Activated CD4-positive, alpha-beta T cell treated with anti-CD3 and anti-CD28 coated beads for 1 hour (primary cell): ENCODE results near the gene MAP4K1.
"Not testable (repeated sequence)": the region's sequence is repeated elsewhere in the genome, so short reads cannot be mapped to it uniquely, and the experiment has no call there.

Source experiments
- DNase-seq: peaks from one replicate; pipeline ENCODE4 v3.0.0-alpha.2; 2020

MAP4K1 gene

GRCh38 chr19:38650911-38651584 lies 33.3 kb upstream of the MAP4K1 start:
- DNase-seq: no peak

- no peak for DNase-seq
Measured at GRCh38 chr19:38650172-38650775, 32.5 kb upstream of the MAP4K1 start.

GRCh38 chr19:38649305-38650171 lies 31.8 kb upstream of the MAP4K1 start:
- DNase-seq: no peak

GRCh38 chr19:38648769-38649304 lies 31.1 kb upstream of the MAP4K1 start:
- DNase-seq: no peak

- no peak for DNase-seq
Measured at GRCh38 chr19:38647966-38648768, 30.4 kb upstream of the MAP4K1 start.

- peak; percentile 100 for DNase-seq
Measured at GRCh38 chr19:38647368-38647965, 29.7 kb upstream of the MAP4K1 start, which contains the start of gene ACTN4. Gene ACTN4, plus strand, starts transcription at chr19:38647649. Its CDS starts 97 bp downstream, at chr19:38647746.

GRCh38 chr19:38644719-38645118 lies 27.0 kb upstream of the MAP4K1 start:
- no peak for DNase-seq

GRCh38 chr19:38642176-38642575 lies 24.4 kb upstream of the MAP4K1 start:
- no peak for DNase-seq

GRCh38 chr19:38640368-38640767 lies 22.6 kb upstream of the MAP4K1 start:
- no peak for DNase-seq

- no peak for DNase-seq
Measured at GRCh38 chr19:38639679-38640078, 21.9 kb upstream of the MAP4K1 start.

GRCh38 chr19:38638461-38638860 lies 20.7 kb upstream of the MAP4K1 start:
- no peak for DNase-seq

GRCh38 chr19:38635483-38636399 lies 18.0 kb upstream of the MAP4K1 start:
- no peak for DNase-seq

- peak; percentile 56 for DNase-seq
Measured at GRCh38 chr19:38634757-38635482, 17.2 kb upstream of the MAP4K1 start.

GRCh38 chr19:38632476-38633213 lies 14.9 kb upstream of the MAP4K1 start:
- no peak for DNase-seq

- not testable (repeated sequence) for DNase-seq
Measured at GRCh38 chr19:38631811-38632475, 14.2 kb upstream of the MAP4K1 start.

GRCh38 chr19:38631301-38631700 lies 13.5 kb upstream of the MAP4K1 start:
- DNase-seq: not testable (repeated sequence)

GRCh38 chr19:38629568-38629967 lies 11.8 kb upstream of the MAP4K1 start:
- DNase-seq: no peak

GRCh38 chr19:38626401-38626800 lies 8.6 kb upstream of the MAP4K1 start:
- DNase-seq: no peak

GRCh38 chr19:38624822-38625221 lies 7.1 kb upstream of the MAP4K1 start:
- DNase-seq: no peak
